HepG2 (cell line): ENCODE data around the gene PHACTR1. TPM values are rescaled to one million over a fixed set of nuclear protein-coding genes. Genes with fewer than 3 reads are reported as not detected.

Experiments
- ATAC-seq: fragments of 200-7000 bp; cut with Tn5 transposase; 3 replicates; pipeline ENCODE4 v1.9.1; 2020; ENCODE audit warnings: mild to moderate bottlenecking, moderate library complexity
- BruUV-seq: library from RNA; stranded (reverse); fragments of 400-500 nt; replicated peaks from 2 replicates; lab custom pipeline; 2021; lab: Mats Ljungman, UMichigan
- CTCF ChIA-PET: fragments of 300-600 bp; formaldehyde crosslinking; extraction: SDS; loops from one replicate; lab custom pipeline; 2021; ENCODE audit warnings: low total read pairs, inconsistent platforms, low intra/inter-chr PET ratio; lab: Yijun Ruan, JAX
- POLR2A ChIA-PET: fragments of 350-600 bp; sonication (Branson Sonifier 250); formaldehyde crosslinking; loops from one replicate; lab custom pipeline; 2020; ENCODE audit warnings: antibody characterized with exemption, inconsistent platforms; lab: Yijun Ruan, JAX
- DNase-seq: peaks from one replicate; pipeline ENCODE4 v3.0.0-alpha.2; 2015; ENCODE audit warnings: low spot score
- FAIRE-seq: peaks from 3 replicates; lab custom pipeline; 2011; peaks lifted over from hg19 to GRCh38; lab: Jason Lieb, UNC
- H2AFZ ChIP-seq: one replicate; pipeline ENCODE4 v1.6.1; 2011; ENCODE audit warnings: low read length, inconsistent platforms
- H3K27ac ChIP-seq: fragments of 300-600 bp; 3 replicates; pipeline ENCODE4 v1.8.0; 2011; ENCODE audit warnings: mixed run types, mild to moderate bottlenecking, mixed read lengths, low read length, inconsistent platforms; ENCODE audit not compliant: insufficient read depth; ENCODE audit errors: extremely low read length
- H3K27me3 ChIP-seq, 2 experiments: fragments of 200-600 bp in 1 of 2; 2 replicates in 1 of 2; 3 replicates in 1 of 2; pipeline versions ENCODE4 v1.6.0 to v1.8.0; 2011; ENCODE audit warnings: low read length in 2 of 2, mild to moderate bottlenecking in 2 of 2, moderate library complexity in 2 of 2, inconsistent platforms in 1 of 2; ENCODE audit not compliant: insufficient read depth in 2 of 2, control insufficient read depth in 1 of 2
- H3K36me3 ChIP-seq, 2 experiments: fragments of 200-600 bp in 1 of 2; replicated peaks in 1 of 2; 2 replicates in 1 of 2; 3 replicates in 1 of 2; pipeline versions ENCODE4 v1.5.1 to v1.8.0; 2011; ENCODE audit warnings: low read length in 2 of 2, inconsistent platforms in 1 of 2; ENCODE audit not compliant: insufficient read depth in 2 of 2, control insufficient read depth in 1 of 2
- H3K4me1 ChIP-seq: 2 replicates; pipeline ENCODE4 v1.5.1; 2012; ENCODE audit warnings: low read length, inconsistent platforms; ENCODE audit not compliant: insufficient read depth
- H3K4me2 ChIP-seq: 2 replicates; pipeline ENCODE4 v1.6.0; 2011; ENCODE audit warnings: low read depth, low read length, inconsistent platforms
- H3K4me3 ChIP-seq, 3 experiments: fragments of 200-600 bp in 1 of 3; sonication (generic), shearing (Covaris generic) in 1 of 3; replicated peaks in 1 of 3; 2 replicates each; pipeline ENCODE4 v1.5.1; 2011 to 2016; ENCODE audit warnings: low read length in 3 of 3, inconsistent platforms in 2 of 3, low read depth in 2 of 3, mild to moderate bottlenecking in 2 of 3, control low read depth in 1 of 3, mixed read lengths in 1 of 3; ENCODE audit not compliant: insufficient read depth in 1 of 3
- H3K79me2 ChIP-seq: one replicate; pipeline ENCODE4 v1.6.1; 2011; ENCODE audit warnings: low read length, inconsistent platforms; ENCODE audit not compliant: insufficient read depth
- H3K9ac ChIP-seq: 2 replicates; pipeline ENCODE4 v1.6.0; 2011; ENCODE audit warnings: mild to moderate bottlenecking, low read depth, low read length, inconsistent platforms; ENCODE audit not compliant: insufficient read depth
- H3K9me3 ChIP-seq: 2 replicates; pipeline ENCODE4 v1.5.1; 2012; ENCODE audit warnings: mild to moderate bottlenecking, low read length
- H4K20me1 ChIP-seq: 2 replicates; pipeline ENCODE4 v1.6.0; 2011; ENCODE audit warnings: inconsistent platforms, mild to moderate bottlenecking, low read length, moderate library complexity; ENCODE audit not compliant: insufficient read depth
- BCL6 ChIP-seq: IDR thresholded peaks from 2 replicates; pipeline ENCODE4 v1.6.1; 2016; ENCODE audit warnings: missing genetic modification reagents, missing compliant biosample characterization
- MAX ChIP-seq: IDR thresholded peaks from 2 replicates; pipeline ENCODE4 v1.6.1; 2012; ENCODE audit warnings: inconsistent platforms
- NBN ChIP-seq: fragments of 450-650 bp; conservative IDR thresholded peaks from 2 replicates; pipeline ENCODE4 v1.6.1; 2017
- SALL2 ChIP-seq: sonication (generic); formaldehyde crosslinking; IDR thresholded peaks from 2 replicates; pipeline ENCODE4 v1.8.1; 2023; ENCODE audit warnings: mild to moderate bottlenecking, missing genetic modification reagents, inconsistent platforms
- SKI ChIP-seq: fragments of 450-650 bp; IDR thresholded peaks from one replicate; pipeline ENCODE4 v1.6.1; 2018; ENCODE audit warnings: mild to moderate bottlenecking; ENCODE audit not compliant: partially characterized antibody
- ZC3H4 ChIP-seq: sonication (generic); formaldehyde crosslinking; IDR thresholded peaks from 2 replicates; pipeline ENCODE4 v1.4.0; 2020; ENCODE audit warnings: missing genetic modification reagents, borderline replicate concordance
- ZMYM4 ChIP-seq: sonication (generic); formaldehyde crosslinking; IDR thresholded peaks from 2 replicates; pipeline ENCODE4 v1.8.1; 2023; ENCODE audit warnings: mild to moderate bottlenecking, missing genetic modification reagents
- ZNF564 ChIP-seq: sonication (generic); formaldehyde crosslinking; IDR thresholded peaks from 2 replicates; pipeline ENCODE4 v1.8.1; 2023; ENCODE audit warnings: mild to moderate bottlenecking, missing genetic modification reagents
- ZNF790 ChIP-seq: sonication (generic); formaldehyde crosslinking; IDR thresholded peaks from 2 replicates; pipeline ENCODE4 v1.8.0; 2022; ENCODE audit warnings: missing genetic modification reagents, mild to moderate bottlenecking, borderline replicate concordance
- WGBS: methylation state at CpG from one replicate; pipeline ENCODE4 v1.1.6; 2017; ENCODE audit warnings: low lambda C conversion rate; 5-methylcytosine and 5-hydroxymethylcytosine counted together
- in situ Hi-C: cut with HindIII; loops from 2 replicates; pipeline ENCODE4 v1.10.0; 2017; ENCODE audit warnings: low pct_unique_long_range_greater_than_20kb; ENCODE audit not compliant: extremely low pct_ligation_motif_present
- intact Hi-C: fragments of 100-400 bp; cut with micrococcal nuclease; formaldehyde crosslinking; loops from one replicate; pipeline ENCODE4 v1.10.0; 2022; ENCODE audit not compliant: unreplicated experiment
- polyA plus RNA-seq, 8 experiments: library from polyadenylated mRNA; depleted of rRNA in 3 of 8; stranded (reverse) in 7 of 8; unstranded in 1 of 8; fragments of >200 nt; fragmentation: Illumina TruSeq in 4 of 8; extraction: Trizol in 4 of 8; gene quantifications; 2 replicates each; pipeline versions ENCODE4 v1.2.1 to v1.2.3, GENCODE V29; 2011 to 2016; ENCODE audit warnings: low read depth in 4 of 8, missing spikeins in 1 of 8, mixed read lengths in 1 of 8; ENCODE audit not compliant: insufficient read depth in 1 of 8
- total RNA-seq, 5 experiments: library from RNA; depleted of rRNA; stranded (reverse); fragments of >200 nt; fragmentation: Illumina TruSeq; extraction: Trizol; gene quantifications; 2 replicates each; pipeline ENCODE4 v1.2.3, GENCODE V29; 2016; ENCODE audit warnings: low read depth in 1 of 5
- TF ChIP-seq, protein P1 (sequence below): fragments of 450-650 bp; IDR thresholded peaks from 2 replicates; pipeline ENCODE4 v1.6.1; 2017

The PHACTR1 gene
- total and polyA plus RNA-seq, 2 of the 13 experiments (the other 11 are each of a cell fraction or from before 2014, with no cell fraction given) = 0.09 TPM; not detected in 1

GRCh38 chr6:13248584-13248985, 532.0 kb downstream of the PHACTR1 start (continued):
- TF ChIP-seq ZNF564 (CRISPR knock-in tag) = no peak
- TF ChIP-seq, protein P1, sequence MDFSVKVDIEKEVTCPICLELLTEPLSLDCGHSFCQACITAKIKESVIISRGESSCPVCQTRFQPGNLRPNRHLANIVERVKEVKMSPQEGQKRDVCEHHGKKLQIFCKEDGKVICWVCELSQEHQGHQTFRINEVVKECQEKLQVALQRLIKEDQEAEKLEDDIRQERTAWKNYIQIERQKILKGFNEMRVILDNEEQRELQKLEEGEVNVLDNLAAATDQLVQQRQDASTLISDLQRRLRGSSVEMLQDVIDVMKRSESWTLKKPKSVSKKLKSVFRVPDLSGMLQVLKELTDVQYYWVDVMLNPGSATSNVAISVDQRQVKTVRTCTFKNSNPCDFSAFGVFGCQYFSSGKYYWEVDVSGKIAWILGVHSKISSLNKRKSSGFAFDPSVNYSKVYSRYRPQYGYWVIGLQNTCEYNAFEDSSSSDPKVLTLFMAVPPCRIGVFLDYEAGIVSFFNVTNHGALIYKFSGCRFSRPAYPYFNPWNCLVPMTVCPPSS = no peak
- TF ChIP-seq MAX = no peak
- TF ChIP-seq NBN = no peak
- no peak for TF ChIP-seq ZMYM4 (CRISPR knock-in tag)
- no peak for TF ChIP-seq ZC3H4 (CRISPR knock-in tag)
- TF ChIP-seq, all 625 proteins: peak for 0

DNA sequence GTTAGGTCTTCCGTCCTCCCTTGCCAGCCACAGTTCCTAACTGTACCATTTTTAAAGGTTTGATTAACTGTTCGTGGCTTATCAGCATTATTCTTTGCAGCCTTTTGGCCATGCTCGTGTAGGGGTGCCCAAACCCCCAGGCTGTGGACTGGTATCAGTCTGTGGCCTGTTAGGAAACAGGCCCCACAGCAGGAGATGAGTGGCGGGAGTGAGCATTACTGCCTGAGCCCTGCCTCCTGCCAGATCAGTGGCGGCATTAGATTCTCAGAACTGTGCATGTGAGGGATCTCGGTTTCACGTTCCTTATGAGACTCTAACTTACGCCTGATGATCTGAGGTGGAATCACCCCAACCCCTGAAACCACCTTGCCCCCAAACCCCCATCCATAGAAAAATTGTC, 532.4 kb downstream of the PHACTR1 start:
- in situ Hi-C loops (no loop called here), intact Hi-C loops (no loop called here)
- Histone ChIP-seq H3K36me3 (no peaks in the 10 kb centered on the region), H3K27me3 (no peaks in the 10 kb centered on the region), H3K4me3 (no peak overlapping the region), H4K20me1 (no peaks in the 10 kb centered on the region), H2AFZ (no peak overlapping the region), H3K79me2 (no peaks in the 10 kb centered on the region), H3K4me1 (peaks cover 30% of the 10 kb centered on the region), H3K27ac (no peak overlapping the region), H3K4me2 (no peak overlapping the region), H3K9ac (no peak overlapping the region), H3K9me3 (no peaks in the 10 kb centered on the region)
- WGBS = 95% methylated on average over 8 of the region's 8 CpGs
- POLR2A ChIA-PET = no interaction called here
- ATAC-seq (no peak), DNase-seq (no peak), FAIRE-seq (no peak)
- TF ChIP-seq SKI (no peak), BCL6 (no peak), ZNF790 (CRISPR knock-in tag) (no peak), SALL2 (no peak)
- BruUV-seq = no TSS peak
- CTCF ChIA-PET = no interaction called here
